Testis (tissue), 2 donors: Measurements from ENCODE around the gene WDR73.

ENCODE experiments used
- POLR2A ChIP-seq: fragments of 450-650 bp; IDR thresholded peaks from one replicate; pipeline ENCODE4 v1.6.1; 2017; ENCODE audit warnings: antibody characterized with exemption, mild to moderate bottlenecking, moderate library complexity
- TF ChIP-seq, protein P1 (sequence below), 3 experiments: fragments of 450-650 bp in 2 of 3; fragments of 200-600 bp in 1 of 3; sonication (generic) in 1 of 3; IDR thresholded peaks; one replicate each; pipeline ENCODE4 v1.5.1; 2016 to 2019; ENCODE audit warnings: antibody characterized with exemption in 3 of 3, mild to moderate bottlenecking in 2 of 3, moderate library complexity in 1 of 3

DNA sequence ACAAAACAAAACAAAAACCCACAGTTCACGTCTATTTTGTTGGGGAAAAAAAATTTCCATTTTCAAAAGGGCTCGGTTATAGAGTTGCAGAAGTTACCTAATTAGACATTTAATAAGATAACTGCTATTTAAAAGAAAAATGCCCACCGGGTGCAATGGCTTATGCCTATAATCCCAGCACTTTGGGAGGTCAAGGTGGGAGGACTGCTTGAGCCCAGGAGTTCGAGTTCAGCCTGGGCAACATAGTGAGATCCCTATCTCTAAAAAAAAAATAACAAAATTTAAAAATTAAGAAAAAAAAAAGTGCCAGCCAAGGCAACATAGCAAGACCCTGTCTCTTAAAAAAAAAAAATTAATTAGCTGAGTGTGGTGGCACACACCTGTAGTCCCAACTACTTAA, 42.7 kb upstream of the WDR73 start:
- TF ChIP-seq, protein P1, sequence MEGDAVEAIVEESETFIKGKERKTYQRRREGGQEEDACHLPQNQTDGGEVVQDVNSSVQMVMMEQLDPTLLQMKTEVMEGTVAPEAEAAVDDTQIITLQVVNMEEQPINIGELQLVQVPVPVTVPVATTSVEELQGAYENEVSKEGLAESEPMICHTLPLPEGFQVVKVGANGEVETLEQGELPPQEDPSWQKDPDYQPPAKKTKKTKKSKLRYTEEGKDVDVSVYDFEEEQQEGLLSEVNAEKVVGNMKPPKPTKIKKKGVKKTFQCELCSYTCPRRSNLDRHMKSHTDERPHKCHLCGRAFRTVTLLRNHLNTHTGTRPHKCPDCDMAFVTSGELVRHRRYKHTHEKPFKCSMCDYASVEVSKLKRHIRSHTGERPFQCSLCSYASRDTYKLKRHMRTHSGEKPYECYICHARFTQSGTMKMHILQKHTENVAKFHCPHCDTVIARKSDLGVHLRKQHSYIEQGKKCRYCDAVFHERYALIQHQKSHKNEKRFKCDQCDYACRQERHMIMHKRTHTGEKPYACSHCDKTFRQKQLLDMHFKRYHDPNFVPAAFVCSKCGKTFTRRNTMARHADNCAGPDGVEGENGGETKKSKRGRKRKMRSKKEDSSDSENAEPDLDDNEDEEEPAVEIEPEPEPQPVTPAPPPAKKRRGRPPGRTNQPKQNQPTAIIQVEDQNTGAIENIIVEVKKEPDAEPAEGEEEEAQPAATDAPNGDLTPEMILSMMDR (IDR thresholded peaks at IDR 0.05): no peak
- no peak for TF ChIP-seq POLR2A
